Mononuclear cell (primary cell): ENCODE results near the gene CHSY1. TPM values are rescaled to one million over a fixed set of nuclear protein-coding genes. Genes with fewer than 3 reads are reported as not detected.

Experiments used
- H3K27me3 ChIP-seq: 2 replicates; pipeline ENCODE4 v1.6.0; 2011; ENCODE audit warnings: low read length, control low read depth; ENCODE audit not compliant: insufficient read depth
- H3K4me1 ChIP-seq: 2 replicates; pipeline ENCODE4 v1.5.1; 2011; ENCODE audit warnings: mild to moderate bottlenecking, low read length, control low read depth; ENCODE audit not compliant: insufficient read depth
- H3K4me3 ChIP-seq: 2 replicates; pipeline ENCODE4 v1.5.1; 2011; ENCODE audit warnings: mild to moderate bottlenecking, low read length, moderate library complexity
- H3K9me3 ChIP-seq: 2 replicates; pipeline ENCODE4 v1.5.1; 2011; ENCODE audit warnings: low read depth, mild to moderate bottlenecking, control low read depth, low read length
- total RNA-seq: library from RNA; depleted of rRNA; stranded (reverse); fragments of >200 nt; gene quantifications from one replicate; pipeline ENCODE4 v1.2.3, GENCODE V29; 2012

The CHSY1 gene
- total RNA-seq, 1 donor = 22.2 TPM

GRCh38 chr15:101256757-101257156, 4.9 kb upstream of the CHSY1 start:
- no peaks in the 10 kb centered on the region for H3K27me3 ChIP-seq
- no peak overlapping the region for H3K4me3 ChIP-seq
- H3K4me1 ChIP-seq = peaks cover 8% of the 10 kb centered on the region
- no peaks in the 10 kb centered on the region for H3K9me3 ChIP-seq

DNA sequence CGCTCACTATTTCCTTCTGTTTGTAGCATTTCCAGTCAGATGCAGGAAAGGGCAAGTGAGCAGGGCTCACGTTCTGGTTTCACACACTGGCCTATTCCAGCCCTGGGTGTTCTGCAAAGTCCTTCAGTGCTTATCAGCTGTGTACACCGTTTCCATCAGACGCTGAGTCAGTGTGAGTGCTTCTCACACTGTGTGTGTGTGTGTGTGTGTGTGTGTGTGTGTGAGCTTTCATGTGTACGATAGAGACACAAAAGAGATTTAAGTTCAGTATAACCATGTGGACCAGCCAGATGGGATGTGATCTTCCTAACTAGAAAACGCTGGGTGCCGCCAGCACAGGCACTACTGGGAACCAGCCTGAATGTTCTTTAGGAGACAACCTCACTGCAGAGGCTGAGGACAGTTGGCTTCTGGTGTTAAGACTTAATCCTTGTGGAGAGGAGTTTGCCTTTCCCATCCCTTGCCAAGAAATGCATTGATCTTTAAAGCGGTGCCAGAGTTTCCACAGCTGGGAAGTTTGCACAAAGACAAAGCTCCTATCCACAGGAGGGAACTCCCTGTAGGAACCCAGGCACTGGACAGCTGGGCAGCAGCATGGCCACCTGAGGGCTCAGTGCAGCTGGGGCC, 3.9 kb upstream of the CHSY1 start:
- no peak overlapping the region for H3K4me3 ChIP-seq

GRCh38 chr15:101255051-101255395, 3.2 kb upstream of the CHSY1 start:
- Histone ChIP-seq H3K9me3 (no peaks in the 10 kb centered on the region), H3K27me3 (no peaks in the 10 kb centered on the region), H3K4me1 (peaks cover 17% of the 10 kb centered on the region), H3K4me3 (no peak overlapping the region)

More for the DNA sequence above, 3.9 kb upstream of the CHSY1 start:
- no peaks in the 10 kb centered on the region for H3K9me3 ChIP-seq
- H3K4me1 ChIP-seq = peaks cover 10% of the 10 kb centered on the region
- H3K27me3 ChIP-seq = no peaks in the 10 kb centered on the region

DNA sequence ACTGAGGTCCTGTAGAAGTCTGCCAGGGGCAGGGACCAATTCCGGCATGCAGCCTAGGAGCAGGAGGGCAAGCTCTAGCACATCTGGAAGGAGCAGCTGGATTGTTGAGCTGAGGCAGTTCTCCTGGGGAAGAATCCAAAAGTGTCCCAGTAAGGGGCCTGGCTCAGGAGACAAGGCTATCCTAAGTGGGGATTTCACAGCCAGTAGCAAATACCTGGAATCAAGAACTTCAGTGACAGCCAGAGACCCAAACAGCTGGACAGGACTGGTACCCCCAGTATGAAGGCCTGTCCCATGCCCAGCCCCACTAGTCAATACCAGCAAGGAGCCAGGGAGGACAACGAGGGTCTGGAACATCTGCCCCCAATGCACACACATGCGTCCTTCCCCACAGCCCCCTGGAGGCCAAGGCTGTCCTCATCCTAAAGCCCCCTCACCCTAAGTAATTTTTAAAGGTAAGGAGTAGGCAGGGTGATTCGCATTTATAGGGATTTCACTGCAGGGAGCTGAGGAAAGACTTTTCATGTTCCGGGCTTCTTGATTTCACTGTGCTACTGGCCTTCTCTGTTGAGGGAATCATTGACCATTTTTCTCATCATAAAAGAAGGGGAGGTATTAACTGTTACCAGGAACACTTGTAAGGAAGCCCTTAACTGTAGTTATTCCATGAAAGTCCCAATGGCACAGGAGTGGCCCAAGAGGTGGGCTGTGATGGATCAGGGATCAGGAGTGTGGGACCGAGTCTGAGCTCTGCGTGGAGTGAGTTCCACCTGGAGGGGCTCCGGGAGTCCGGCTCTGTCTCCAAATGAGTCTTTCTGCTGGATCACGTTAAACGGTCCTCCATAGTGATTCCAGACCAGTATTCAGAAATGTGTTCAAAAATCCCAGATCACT, 2.6 kb upstream of the CHSY1 start:
- Histone ChIP-seq H3K4me1 (peaks cover 23% of the 10 kb centered on the region), H3K4me3 (no peak overlapping the region), H3K9me3 (no peaks in the 10 kb centered on the region), H3K27me3 (no peaks in the 10 kb centered on the region)

- Histone ChIP-seq H3K9me3 (no peaks in the 10 kb centered on the region), H3K4me3 (peak overlapping the region; percentile 63), H3K4me1 (peaks cover 39% of the 10 kb centered on the region), H3K27me3 (no peaks in the 10 kb centered on the region)
These were observed 988 bp upstream of the CHSY1 start for GRCh38 chr15:101252836-101253235.

- H3K4me3 ChIP-seq = peak overlapping the region; percentile 65
- H3K4me1 ChIP-seq = peaks cover 55% of the 10 kb centered on the region
- no peaks in the 10 kb centered on the region for H3K9me3 ChIP-seq
- H3K27me3 ChIP-seq = no peaks in the 10 kb centered on the region
These were observed 697 bp downstream of the CHSY1 start for GRCh38 chr15:101250873-101251829.

GRCh38 chr15:101250341-101250831, 1.5 kb downstream of the CHSY1 start:
- Histone ChIP-seq H3K27me3 (no peaks in the 10 kb centered on the region), H3K4me3 (peak overlapping the region; percentile 65), H3K9me3 (no peaks in the 10 kb centered on the region), H3K4me1 (peaks cover 63% of the 10 kb centered on the region)

- Histone ChIP-seq H3K4me1 (peaks cover 83% of the 10 kb centered on the region), H3K27me3 (no peaks in the 10 kb centered on the region), H3K9me3 (no peaks in the 10 kb centered on the region), H3K4me3 (no peak overlapping the region)
These were observed 3.6 kb downstream of the CHSY1 start for GRCh38 chr15:101248274-101248673.

DNA sequence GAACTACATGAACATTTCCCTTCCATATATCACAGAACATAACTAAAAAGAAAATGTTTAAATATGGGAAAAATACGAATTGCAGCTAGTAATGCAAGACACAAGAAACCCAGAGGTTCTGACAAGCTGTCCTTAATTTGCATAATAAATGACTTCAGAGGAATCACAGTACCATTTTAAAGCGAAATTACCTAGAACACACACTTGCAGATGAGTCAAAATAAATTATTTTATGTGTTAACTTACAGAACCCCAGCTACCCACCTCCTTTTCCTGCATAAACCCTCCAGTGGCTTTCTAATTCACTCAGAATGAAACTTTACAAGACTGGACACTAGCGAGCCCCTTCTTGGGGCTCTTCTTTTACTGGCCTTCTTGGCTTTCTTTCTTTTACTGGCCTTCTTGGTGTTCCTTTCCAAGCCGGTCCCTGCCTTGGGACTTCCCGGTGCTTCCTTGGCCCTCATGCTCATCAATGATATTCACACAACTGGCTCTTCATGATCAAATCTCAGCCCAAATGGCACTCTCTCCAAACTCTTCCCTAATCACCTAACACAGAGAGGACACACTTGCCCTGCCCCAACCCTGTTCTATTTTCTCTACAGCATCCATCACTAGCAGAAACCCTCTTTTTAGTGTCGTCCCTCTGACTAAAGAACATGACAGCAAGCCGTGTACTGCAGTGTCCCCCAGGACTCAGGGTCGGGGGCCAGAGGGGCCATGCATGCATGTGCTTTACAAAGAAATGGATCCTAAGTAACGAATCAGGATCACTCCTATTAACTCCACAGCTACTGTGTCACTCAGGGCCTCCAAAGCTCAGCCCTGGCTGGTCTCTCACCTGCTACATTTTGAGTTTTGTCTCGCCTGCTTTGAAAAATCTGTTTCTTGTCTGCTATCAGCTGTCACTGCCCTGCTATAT, 4.8 kb downstream of the CHSY1 start:
- Histone ChIP-seq H3K9me3 (no peaks in the 10 kb centered on the region), H3K27me3 (no peaks in the 10 kb centered on the region), H3K4me3 (no peak overlapping the region), H3K4me1 (peaks cover 87% of the 10 kb centered on the region)

DNA sequence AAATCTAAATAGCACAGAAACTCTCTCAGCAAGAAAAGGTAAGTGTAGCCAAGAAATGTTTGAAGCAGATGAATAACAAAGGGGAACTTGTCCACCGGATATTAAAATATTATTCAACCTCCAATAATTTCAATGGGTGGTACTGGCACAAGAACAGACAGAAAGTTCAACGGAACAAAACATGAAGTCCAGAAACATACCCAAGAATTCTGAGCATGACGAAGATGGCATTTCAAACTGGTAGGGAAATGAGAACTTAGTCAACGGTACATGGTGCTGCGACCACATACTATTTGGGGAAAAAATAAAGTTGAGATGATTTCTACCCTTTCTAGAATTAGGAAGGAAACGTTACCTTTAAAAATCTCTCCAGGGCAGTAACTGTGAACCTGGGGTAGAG, 5.5 kb downstream of the CHSY1 start:
- Histone ChIP-seq H3K27me3 (no peaks in the 10 kb centered on the region), H3K4me1 (peaks cover 94% of the 10 kb centered on the region), H3K4me3 (no peak overlapping the region), H3K9me3 (no peaks in the 10 kb centered on the region)

DNA sequence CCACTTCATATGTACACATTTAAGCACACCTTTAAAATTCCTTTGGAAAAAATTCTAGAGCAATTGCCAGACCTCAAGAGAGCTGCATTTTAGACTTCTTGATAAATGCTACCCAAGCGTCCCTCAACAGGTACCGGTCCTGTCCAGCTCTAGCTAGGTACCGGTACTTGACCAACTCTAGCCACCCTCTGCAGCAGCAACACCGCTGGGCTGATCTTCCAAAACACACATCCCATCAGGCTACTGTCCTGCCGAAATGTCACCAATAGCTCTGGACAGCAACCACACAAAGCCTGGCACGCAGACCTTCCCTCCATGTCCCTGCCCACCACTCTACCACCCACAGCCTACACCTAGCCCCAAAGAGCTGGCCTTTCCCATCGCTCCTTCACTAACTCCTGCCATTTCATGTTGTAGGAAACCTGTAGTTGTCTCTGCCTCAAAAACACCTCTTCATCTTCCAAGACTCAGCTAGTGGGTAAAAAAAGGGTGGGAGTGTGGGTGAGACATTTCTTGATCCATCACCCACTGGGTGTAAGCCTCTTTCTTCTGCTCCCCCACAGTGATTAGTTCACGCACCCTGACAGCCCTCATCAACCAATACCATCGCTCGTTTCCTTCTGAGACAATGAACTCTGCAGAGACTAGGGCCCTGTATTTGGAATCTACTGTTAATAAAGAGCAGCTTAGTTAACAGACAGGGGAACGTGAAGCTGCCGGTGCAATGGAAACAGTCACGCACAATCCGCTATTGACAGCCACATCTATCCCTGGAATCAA, 6.8 kb downstream of the CHSY1 start:
- Histone ChIP-seq H3K4me3 (no peak overlapping the region), H3K4me1 (peaks cover 99% of the 10 kb centered on the region), H3K9me3 (no peaks in the 10 kb centered on the region), H3K27me3 (no peaks in the 10 kb centered on the region)

GRCh38 chr15:101244036-101244781, 7.6 kb downstream of the CHSY1 start:
- no peaks in the 10 kb centered on the region for H3K27me3 ChIP-seq
- no peaks in the 10 kb centered on the region for H3K9me3 ChIP-seq
- H3K4me1 ChIP-seq = peaks cover 99% of the 10 kb centered on the region
- H3K4me3 ChIP-seq = no peak overlapping the region

- no peaks in the 10 kb centered on the region for H3K27me3 ChIP-seq
- no peak overlapping the region for H3K4me3 ChIP-seq
- peaks cover 99% of the 10 kb centered on the region for H3K4me1 ChIP-seq
- no peaks in the 10 kb centered on the region for H3K9me3 ChIP-seq
These were observed 8.4 kb downstream of the CHSY1 start for GRCh38 chr15:101243420-101243819.
